Liver (tissue), 9 donors: ENCODE data around the gene WWP2. TPM values are rescaled to one million over a fixed set of nuclear protein-coding genes. Genes with fewer than 3 reads are reported as not detected.
"Not testable (repeated sequence)": the region's sequence is repeated elsewhere in the genome, so short reads cannot be mapped to it uniquely, and the experiment has no call there.

ENCODE experiments used
- DNase-seq: peaks from one replicate; pipeline ENCODE4 v3.0.0-alpha.2; 2017; ENCODE audit warnings: low spot score
- H3K27ac ChIP-seq, 2 donors: one replicate each; pipeline ENCODE4 v1.7.0; 2013; ENCODE audit warnings: inconsistent platforms in 2 of 2, low read length in 2 of 2, control low read depth in 1 of 2, low read depth in 1 of 2, mild to moderate bottlenecking in 1 of 2
- H3K27me3 ChIP-seq, 4 donors: one replicate each; pipeline versions ENCODE4 v1.6.1 to v1.7.0; 2013; ENCODE audit warnings: low read length in 3 of 4, inconsistent platforms in 1 of 4, mild to moderate bottlenecking in 1 of 4, moderate library complexity in 1 of 4; ENCODE audit not compliant: control insufficient read depth in 4 of 4, insufficient read depth in 4 of 4
- H3K36me3 ChIP-seq, 4 donors: one replicate each; pipeline versions ENCODE4 v1.6.1 to v1.7.0; 2013; ENCODE audit warnings: low read length in 3 of 4, mild to moderate bottlenecking in 3 of 4, low read depth in 1 of 4, moderate library complexity in 1 of 4; ENCODE audit not compliant: control insufficient read depth in 4 of 4, insufficient read depth in 3 of 4
- H3K4me1 ChIP-seq, 4 donors: one replicate each; pipeline versions ENCODE4 v1.6.1 to v1.7.0; 2013; ENCODE audit warnings: low read length in 3 of 4, mild to moderate bottlenecking in 3 of 4, moderate library complexity in 1 of 4; ENCODE audit not compliant: control insufficient read depth in 4 of 4, insufficient read depth in 4 of 4
- H3K4me3 ChIP-seq, 3 donors: one replicate each; pipeline versions ENCODE4 v1.6.1 to v1.7.0; 2013; ENCODE audit warnings: low read length in 3 of 3, control low read depth in 1 of 3, low read depth in 1 of 3, mild to moderate bottlenecking in 1 of 3
- H3K9ac ChIP-seq, 2 donors: one replicate each; pipeline ENCODE4 v1.7.0; 2013; ENCODE audit warnings: low read length in 2 of 2, mild to moderate bottlenecking in 2 of 2, moderate library complexity in 2 of 2, control low read depth in 1 of 2, low read depth in 1 of 2
- H3K9me3 ChIP-seq, 4 donors: one replicate each; pipeline versions ENCODE4 v1.6.1 to v1.7.0; 2013; ENCODE audit warnings: low read length in 3 of 4; ENCODE audit not compliant: control insufficient read depth in 4 of 4
- ATF3 ChIP-seq: IDR thresholded peaks from 2 replicates; pipeline ENCODE4 v1.6.1; 2016; ENCODE audit warnings: antibody characterized with exemption
- CTCF ChIP-seq: fragments of 150-350 bp; IDR thresholded peaks from 2 replicates; pipeline ENCODE4 v1.5.1; 2017; ENCODE audit warnings: improper control_type of control experiment, low read depth, low read length; ENCODE audit not compliant: missing input control
- EGR1 ChIP-seq, 2 donors: IDR thresholded peaks; 2 replicates each; pipeline ENCODE4 v1.6.1; 2016 to 2018; ENCODE audit warnings: antibody characterized with exemption in 2 of 2, low read depth in 2 of 2
- FOXA2 ChIP-seq: IDR thresholded peaks from 2 replicates; pipeline ENCODE4 v1.6.1; 2016; ENCODE audit warnings: antibody characterized with exemption
- GABPA ChIP-seq, 2 donors: IDR thresholded peaks in 1 of 2; conservative IDR thresholded peaks in 1 of 2; 2 replicates each; pipeline ENCODE4 v1.6.1; 2016; ENCODE audit warnings: antibody characterized with exemption in 2 of 2, mild to moderate bottlenecking in 1 of 2, moderate library complexity in 1 of 2
- HNF4A ChIP-seq, 2 donors: conservative IDR thresholded peaks; 2 replicates each; pipeline ENCODE4 v1.6.1; 2016; ENCODE audit warnings: antibody characterized with exemption in 2 of 2, mild to moderate bottlenecking in 2 of 2
- HNF4G ChIP-seq: IDR thresholded peaks from 2 replicates; pipeline ENCODE4 v1.6.1; 2016; ENCODE audit warnings: antibody characterized with exemption
- JUND ChIP-seq, 2 donors: IDR thresholded peaks; 2 replicates each; pipeline ENCODE4 v1.6.1; 2016; ENCODE audit warnings: antibody characterized with exemption in 2 of 2
- MAX ChIP-seq: IDR thresholded peaks from 2 replicates; pipeline ENCODE4 v1.6.1; 2016; ENCODE audit warnings: antibody characterized with exemption
- NR2F2 ChIP-seq: IDR thresholded peaks from 2 replicates; pipeline ENCODE4 v1.6.1; 2016; ENCODE audit warnings: antibody characterized with exemption
- RAD21 ChIP-seq, 2 donors: IDR thresholded peaks; 2 replicates each; pipeline ENCODE4 v1.6.1; 2016; ENCODE audit warnings: antibody characterized with exemption in 2 of 2, mild to moderate bottlenecking in 2 of 2
- REST ChIP-seq: IDR thresholded peaks from 2 replicates; pipeline ENCODE4 v1.6.1; 2016; ENCODE audit warnings: antibody characterized with exemption, mild to moderate bottlenecking
- RXRA ChIP-seq, 2 donors: IDR thresholded peaks; 2 replicates each; pipeline ENCODE4 v1.6.1; 2017 to 2018; ENCODE audit warnings: antibody characterized with exemption in 2 of 2, mild to moderate bottlenecking in 1 of 2
- SP1 ChIP-seq: IDR thresholded peaks from 2 replicates; pipeline ENCODE4 v1.6.1; 2018; ENCODE audit warnings: antibody characterized with exemption, mild to moderate bottlenecking
- TAF1 ChIP-seq: conservative IDR thresholded peaks from 2 replicates; pipeline ENCODE4 v1.6.1; 2016; ENCODE audit warnings: antibody characterized with exemption, mild to moderate bottlenecking
- YY1 ChIP-seq: IDR thresholded peaks from 2 replicates; pipeline ENCODE4 v1.6.1; 2016; ENCODE audit warnings: antibody characterized with exemption, mild to moderate bottlenecking
- ZBTB33 ChIP-seq: IDR thresholded peaks from 2 replicates; pipeline ENCODE4 v1.6.1; 2016; ENCODE audit warnings: antibody characterized with exemption
- whole genome bisulfite sequencing: extraction: QIAGEN DNeasy Blood & Tissue Kit; methylation state at CpG from one replicate; pipeline ENCODE4 v1.1.7; 2013; 5-methylcytosine and 5-hydroxymethylcytosine counted together
- polyA plus RNA-seq, 2 donors: library from polyadenylated mRNA; stranded (reverse) in 1 of 2; unstranded in 1 of 2; fragments of 200-250 nt in 1 of 2; fragments of >200 nt in 1 of 2; fragmentation: Nextera tagmentation in 1 of 2; extraction: Ambion mirVana in 1 of 2; gene quantifications; one replicate each; pipeline versions ENCODE4 v1.2.1 to v1.2.3, GENCODE V29; 2013 to 2015
- total RNA-seq, 2 donors: library from RNA; depleted of rRNA; stranded (reverse); fragments of >200 nt; gene quantifications; one replicate each; pipeline ENCODE4 v1.2.3, GENCODE V29; 2014
- donor health status: healthy.
- donor health status: healthy.
- donor health status: healthy.
- donor health status: healthy.
- donor health status: healthy.

The WWP2 gene
- total and polyA plus RNA-seq, 4 donors, result 8.6 to 22.7 (median 13.6) TPM

DNA sequence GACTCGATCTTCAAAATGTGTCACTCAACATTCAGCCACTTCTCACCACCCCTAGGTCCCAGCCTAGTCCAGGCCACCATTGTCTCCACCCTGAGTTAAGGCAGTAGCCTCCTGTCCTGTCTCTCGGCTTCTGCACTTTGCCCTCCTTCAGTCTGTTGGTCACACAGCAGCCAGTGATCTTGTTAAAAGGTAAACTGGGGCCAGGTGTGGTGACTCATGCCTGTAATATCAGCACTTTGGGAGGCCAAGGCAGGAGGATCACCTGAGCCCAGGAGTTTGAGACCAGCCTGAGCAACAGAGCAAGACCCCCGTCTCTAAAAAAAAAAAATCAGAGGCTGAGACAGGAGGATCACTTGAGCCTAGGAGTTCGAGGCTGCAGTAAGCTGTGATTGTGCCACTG lies 25.8 kb downstream of the WWP2 start:
- Histone ChIP-seq H3K36me3 (peaks cover 5 to 17% (median 6%) of the 10 kb centered on the region in 4 donors), H3K4me3 (no peak overlapping the region), H3K27ac (no peak overlapping the region), H3K27me3 (no peaks in the 10 kb centered on the region), H3K4me1 (no peaks in the 10 kb centered on the region), H3K9me3 (no peaks in the 10 kb centered on the region), H3K9ac (no peak overlapping the region)
- TF ChIP-seq CTCF, result no peak
- TF ChIP-seq HNF4G, result no peak
- no peak for TF ChIP-seq NR2F2
- no peak for TF ChIP-seq SP1
- no peak for TF ChIP-seq ATF3
- TF ChIP-seq RXRA (IDR thresholded peaks at IDR 0.05), result no peak
- no peak for TF ChIP-seq FOXA2
- no peak for TF ChIP-seq HNF4A (conservative IDR thresholded peaks at IDR 0.05)
- TF ChIP-seq EGR1 (IDR thresholded peaks at IDR 0.05; ENCODE audit: low read depth in 2 of 2), result no peak
- TF ChIP-seq TAF1, result no peak
- TF ChIP-seq MAX, result no peak
- no peak for TF ChIP-seq ZBTB33
- TF ChIP-seq RAD21 (IDR thresholded peaks at IDR 0.05), result no peak
- TF ChIP-seq JUND (IDR thresholded peaks at IDR 0.05), result no peak
- WGBS, result 92% methylated on average over 4 of the region's 4 CpGs
- DNase-seq, result no peak

GRCh38 chr16:69791391-69791847 lies 29.3 kb downstream of the WWP2 start:
- not testable (repeated sequence) for H3K4me1 ChIP-seq, H3K27me3 ChIP-seq, H3K27ac ChIP-seq, DNase-seq, H3K9me3 ChIP-seq, H3K4me3 ChIP-seq, H3K9ac ChIP-seq
- 97% methylated on average over 6 of the region's 6 CpGs for WGBS
- H3K36me3 ChIP-seq, result peaks cover 0 to 17% (median 5%) of the 10 kb centered on the region in 4 donors

DNA sequence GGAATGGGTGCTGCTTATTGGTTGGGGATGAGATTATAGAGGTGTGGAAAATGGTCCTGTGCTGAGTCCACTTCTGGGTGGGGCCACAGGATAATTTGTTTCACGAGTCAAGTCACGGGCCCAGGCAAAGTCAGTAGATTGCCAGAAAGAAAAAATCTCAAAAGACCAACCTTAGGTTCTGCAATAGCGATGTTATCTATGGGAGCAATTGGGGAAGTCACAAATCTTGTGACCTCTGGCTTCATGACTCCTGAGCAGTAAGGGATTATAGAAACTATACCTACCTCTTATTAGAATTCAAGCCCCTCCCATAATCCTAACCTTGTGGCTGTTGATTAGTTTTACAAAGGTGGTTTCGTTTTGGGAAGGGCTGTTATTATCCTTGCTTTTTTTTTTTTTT lies 31.4 kb downstream of the WWP2 start:
- no peaks in the 10 kb centered on the region for H3K9me3 ChIP-seq
- no peaks in the 10 kb centered on the region for H3K27me3 ChIP-seq
- no peak for DNase-seq
- H3K4me3 ChIP-seq, result no peak overlapping the region
- WGBS, result 90% methylated on average over 4 of the region's 4 CpGs
- H3K4me1 ChIP-seq, result peaks cover 0 to 4% (median 1%) of the 10 kb centered on the region in 4 donors
- H3K36me3 ChIP-seq, result peaks cover 0 to 5% (median 2%) of the 10 kb centered on the region in 4 donors
- H3K9ac ChIP-seq, result no peak overlapping the region
- no peak overlapping the region for H3K27ac ChIP-seq
- no peak for TF ChIP-seq NR2F2
- no peak for TF ChIP-seq SP1
- no peak for TF ChIP-seq JUND (IDR thresholded peaks at IDR 0.05)
- TF ChIP-seq REST, result no peak
- TF ChIP-seq MAX, result no peak
- no peak for TF ChIP-seq ZBTB33
- no peak for TF ChIP-seq GABPA (IDR thresholded peaks at IDR 0.05 in 1 of 2, conservative IDR thresholded peaks at IDR 0.05 in 1 of 2)
- TF ChIP-seq YY1, result no peak
- no peak for TF ChIP-seq ATF3
- no peak for TF ChIP-seq EGR1 (IDR thresholded peaks at IDR 0.05; ENCODE audit: low read depth in 2 of 2)
- no peak for TF ChIP-seq RAD21 (IDR thresholded peaks at IDR 0.05)
- no peak for TF ChIP-seq FOXA2
